HCEC 1CT (cell line): ENCODE results near the gene DDR1.
A peak's percentile ranks its signal among the peaks of the same experiment; 100 is the strongest.

ENCODE experiments used
- DNase-seq: peaks from one replicate; pipeline ENCODE4 v3.0.0-alpha.2; 2017

The DDR1 gene

DNA sequence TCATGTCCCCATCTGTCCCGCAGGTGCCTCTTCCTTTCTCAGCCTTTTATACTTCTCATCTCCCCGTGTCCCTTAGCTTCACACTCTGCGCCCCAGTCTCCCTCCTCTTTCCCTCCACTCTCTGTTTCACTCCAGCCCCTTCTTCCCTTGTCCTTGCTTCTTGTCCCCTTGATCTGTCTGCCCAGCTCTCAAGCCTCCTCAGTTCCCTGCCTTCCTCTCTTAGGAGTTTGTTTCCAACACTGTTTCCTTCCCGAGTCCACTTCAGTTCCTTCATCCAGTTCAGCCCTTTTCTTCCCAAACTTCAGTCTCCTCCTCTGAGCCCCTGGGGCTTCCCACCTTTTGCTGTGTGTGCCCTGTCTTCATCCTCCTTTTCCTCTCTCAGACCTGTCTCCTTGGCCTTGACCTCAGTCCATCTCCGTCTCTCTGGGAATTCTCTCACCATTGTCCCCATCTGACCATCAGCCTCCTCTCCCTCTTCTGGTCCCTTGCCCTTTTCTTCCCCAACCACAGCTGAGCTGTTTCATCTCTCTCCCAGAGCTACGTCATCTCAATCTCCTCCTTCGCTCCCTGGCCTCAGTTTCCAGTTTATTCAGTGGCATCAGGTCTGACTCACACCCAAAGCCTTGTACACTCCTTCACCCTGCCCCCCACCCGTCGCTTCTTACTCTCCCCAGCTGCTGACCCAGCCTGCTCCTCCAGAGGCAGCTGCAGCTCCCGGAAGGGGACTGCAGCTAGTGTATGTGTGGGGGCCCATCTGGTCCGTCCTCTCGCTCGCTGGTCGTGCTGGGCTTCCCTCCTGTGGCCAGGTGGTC, 2.7 kb upstream of the DDR1 start:
- peak; percentile 54 for DNase-seq

DNA sequence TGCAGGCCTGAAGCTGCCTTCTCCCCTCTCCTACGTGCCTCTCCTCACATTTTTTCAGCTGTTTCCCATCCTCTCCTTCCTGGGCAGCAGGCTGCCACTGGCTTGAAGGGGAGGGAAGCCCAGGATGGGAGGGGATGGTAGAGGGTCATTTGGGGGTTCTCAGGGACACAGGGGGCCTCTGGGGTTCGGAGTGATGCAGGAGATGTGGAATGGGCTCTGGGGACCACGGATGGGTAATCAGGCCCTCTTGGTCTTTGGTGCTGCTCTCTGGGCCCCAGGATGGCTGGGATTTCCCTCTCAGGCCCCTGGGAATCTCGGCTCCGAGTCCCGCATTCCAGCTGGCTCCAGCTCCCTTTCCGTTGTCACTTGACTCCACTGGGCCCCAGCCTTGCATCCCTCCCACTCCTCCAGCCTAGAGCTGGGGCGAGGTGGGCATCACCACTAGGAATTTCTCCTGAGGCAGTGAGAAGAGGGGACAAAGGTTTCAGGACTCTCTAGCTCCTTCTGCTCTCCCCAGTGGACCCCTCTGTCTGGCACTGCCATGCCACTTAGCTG, 2.0 kb upstream of the DDR1 start:
- DNase-seq, result no peak

DNA sequence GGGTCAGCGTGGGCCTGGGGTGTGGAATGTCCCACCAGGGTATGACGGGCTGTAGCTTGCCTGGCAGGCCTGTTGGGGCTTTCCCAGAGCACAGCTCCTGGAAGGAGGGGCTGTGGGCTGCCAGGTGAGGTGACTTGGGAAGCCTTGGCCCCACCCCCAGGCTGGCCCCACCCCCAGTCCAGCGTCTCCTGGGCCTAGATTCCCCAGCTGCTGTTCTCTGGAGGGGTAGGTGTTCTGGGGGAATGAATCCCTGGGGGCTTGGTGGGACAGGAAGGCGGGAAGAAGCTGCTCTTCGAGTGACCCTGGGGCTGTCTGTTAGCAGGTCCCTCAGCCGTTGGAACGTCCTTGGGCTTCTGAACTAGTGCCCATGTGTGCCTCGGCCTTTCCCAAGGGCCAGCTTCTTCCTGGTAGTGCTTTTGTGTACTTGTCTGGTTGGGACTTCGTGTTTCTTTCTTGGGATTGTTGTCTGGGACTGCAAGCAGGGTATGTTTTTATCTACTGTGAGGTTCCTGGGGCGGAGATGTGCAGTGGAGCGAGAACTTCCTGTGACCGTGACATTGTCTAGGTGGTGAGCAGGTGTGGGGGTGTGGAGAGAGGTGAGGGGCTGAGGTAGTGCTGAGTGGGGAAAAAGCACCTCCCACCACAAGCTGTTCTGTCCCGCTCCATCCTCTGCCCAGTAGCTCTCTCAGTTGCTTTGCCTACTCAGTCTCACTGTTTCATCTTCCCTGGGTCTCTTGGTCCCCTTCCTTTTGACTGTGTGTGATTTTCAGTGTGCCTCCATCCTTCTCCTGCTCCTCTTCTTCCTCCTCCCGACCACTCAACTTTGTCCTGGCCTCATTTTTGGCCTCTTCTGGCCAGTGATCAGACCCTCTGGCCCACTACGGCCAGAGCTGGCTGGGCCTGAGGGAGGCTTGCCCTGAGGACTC, 1.3 kb upstream of the DDR1 start:
- DNase-seq, result no peak

DNA sequence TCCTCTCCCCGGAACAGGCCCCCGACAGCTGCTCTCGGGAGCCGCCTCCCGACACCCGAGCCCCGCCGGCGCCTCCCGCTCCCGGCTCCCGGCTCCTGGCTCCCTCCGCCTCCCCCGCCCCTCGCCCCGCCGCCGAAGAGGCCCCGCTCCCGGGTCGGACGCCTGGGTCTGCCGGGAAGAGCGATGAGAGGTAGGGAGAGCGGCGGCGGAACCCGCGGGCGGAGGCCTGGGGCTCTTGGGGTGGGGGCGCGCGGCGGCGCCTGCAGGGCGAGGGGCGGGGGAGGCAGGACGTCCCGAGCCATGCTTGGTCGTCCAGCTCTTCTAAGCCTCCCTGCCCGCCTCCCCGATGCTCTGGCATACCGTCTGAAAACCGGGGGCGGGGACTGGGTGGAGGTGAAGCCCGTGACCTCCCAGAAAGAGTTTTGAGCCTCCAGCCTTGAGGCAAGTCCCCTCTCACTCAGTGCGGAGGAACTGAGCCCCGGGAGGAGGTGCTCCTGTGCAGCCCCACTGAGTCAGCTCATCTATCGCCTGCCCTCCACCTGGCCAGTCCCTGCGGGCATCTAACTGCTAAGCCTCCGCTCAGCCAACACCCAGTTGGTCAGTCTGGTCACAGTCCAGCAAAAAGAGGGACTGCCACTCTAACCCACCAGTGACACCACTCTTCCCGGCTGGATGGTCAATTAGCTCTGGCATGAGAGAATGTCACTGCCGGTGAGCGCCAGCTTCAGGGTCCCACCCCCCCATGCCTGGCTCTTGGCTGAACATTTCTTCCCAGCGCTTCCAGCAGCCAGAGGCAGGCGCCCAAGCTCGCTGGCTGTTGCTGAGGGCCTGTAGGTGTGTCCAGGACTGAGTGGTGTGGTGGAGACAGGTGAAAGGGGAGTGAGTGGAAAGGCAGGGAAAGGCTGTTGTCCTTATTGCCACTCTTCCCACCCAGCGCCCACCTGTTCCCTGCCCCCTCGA, 482 bp downstream of the DDR1 start:
- DNase-seq, result no peak

DNA sequence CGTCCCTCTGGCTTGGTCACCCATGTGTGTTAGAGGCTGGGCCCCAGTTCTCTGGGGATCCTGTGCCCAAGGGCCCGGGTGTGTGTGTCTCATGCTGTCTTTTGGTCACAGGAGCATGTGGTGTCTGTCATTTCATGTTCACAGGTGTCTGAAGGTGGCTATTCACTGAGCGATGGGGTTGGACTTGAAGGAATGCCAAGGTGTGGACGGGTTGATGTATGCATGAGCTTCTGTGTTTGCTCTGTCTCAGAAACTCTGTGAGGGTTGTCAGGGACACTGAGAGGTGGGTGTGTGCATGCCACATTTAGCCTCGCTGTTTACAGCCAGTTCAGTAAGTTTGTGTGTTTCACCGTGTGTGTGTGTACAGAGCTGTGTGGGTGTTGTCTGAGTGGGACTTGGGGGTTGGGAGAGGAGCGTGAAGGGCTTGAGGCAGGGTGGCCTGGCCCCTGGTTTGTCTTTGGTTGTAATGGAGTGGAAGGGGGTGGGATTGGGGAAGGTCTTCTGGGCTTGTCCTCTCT, 1.2 kb downstream of the DDR1 start:
- no peak for DNase-seq

DNA sequence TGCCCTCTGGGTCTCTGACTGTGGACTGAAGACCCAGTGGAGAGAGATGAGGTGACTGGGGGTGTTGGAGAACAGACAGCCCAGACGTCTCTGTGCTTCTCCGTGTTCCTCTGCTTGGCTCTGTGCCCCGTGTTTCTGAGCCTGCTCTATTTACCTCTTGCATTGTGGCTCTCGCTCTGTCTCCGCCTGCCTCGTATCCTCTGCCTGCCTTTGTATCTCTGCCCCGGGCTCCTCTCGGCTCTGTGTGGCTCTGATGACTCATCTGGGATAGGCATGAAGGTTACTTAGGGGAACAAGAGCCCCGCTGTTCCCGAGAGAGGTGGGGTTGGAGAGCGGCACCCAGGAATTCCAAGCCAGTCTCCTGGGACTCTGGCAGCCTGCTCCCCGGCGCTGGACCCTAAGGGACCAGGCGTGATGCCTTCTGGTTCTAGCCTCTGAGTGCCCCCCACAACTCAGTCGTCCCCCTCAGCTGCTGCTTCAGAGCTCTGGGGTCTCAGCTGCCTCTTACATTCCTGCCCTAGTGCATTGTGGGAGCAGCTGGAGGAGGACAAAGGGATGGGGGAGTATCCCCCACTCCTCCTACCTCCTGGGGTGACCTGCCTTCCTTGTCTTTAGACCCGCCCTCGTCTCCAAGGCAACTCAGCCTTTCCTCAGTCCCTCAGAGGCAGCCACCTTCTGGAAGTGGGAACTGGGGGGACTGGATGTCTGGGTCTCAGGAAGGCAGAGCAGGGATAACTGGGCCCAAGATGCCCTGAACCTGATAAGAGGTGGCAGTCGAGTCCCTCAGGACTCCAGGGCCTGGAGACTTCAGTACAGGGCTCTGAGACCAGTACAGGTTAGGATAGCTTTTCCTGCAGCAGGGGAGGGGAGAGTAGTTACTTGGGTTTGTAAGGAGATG, 1.9 kb downstream of the DDR1 start:
- peak; percentile 70 for DNase-seq

DNA sequence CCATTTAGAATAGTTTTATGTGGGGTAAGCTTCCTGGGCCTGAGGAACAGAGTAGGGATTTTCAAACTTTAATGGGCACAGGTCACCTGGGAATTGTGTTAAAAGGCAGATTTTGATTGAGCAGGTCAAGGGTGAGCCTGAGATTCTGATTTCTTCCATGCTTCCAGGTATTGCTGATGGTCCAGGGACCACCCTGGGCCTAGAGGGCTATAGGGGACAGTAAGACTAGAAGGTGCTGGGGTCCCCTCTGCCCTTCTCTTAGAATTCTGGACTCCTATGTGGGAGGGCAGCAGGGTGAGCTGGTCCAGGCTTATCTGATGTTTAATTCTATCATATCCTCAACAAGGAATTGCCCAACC, 2.6 kb downstream of the DDR1 start:
- no peak for DNase-seq

DNA sequence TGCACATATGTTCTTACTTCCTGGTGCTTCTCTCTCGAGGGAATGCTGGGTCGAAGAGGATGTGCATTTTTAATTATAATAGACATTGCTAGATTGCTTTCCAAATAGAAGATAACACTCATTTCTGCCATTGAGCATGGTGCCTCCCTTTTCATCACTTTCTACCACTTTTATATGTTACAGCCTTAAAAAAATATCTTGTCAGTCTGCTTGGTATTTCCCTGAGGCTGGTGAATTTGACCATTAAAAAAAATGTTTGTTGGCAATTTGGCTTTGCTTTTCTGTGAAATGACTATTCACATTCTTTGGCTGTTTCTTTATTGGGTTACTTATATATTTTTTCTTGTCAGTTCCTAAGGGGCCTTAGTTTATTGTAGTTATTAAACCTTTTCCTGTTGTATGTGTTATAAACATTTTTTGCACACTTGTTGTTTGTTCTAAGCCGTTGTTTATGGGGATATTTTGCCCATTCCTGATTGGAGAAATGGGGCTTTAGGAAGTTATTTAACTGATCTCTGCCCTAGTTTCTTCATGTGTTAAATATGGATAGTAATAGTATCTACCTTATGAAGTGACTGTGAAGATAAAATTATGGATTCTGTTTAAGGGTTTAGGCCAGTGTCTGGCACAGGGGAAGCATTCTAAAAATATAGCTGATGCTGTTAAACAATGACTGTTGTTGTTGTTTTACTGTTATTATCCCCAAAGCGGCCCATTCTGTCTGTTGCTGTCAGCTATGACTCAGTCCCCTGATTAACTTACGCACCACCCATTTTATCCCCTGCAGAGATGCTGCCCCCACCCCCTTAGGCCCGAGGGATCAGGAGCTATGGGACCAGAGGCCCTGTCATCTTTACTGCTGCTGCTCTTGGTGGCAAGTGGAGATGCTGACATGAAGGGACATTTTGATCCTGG, 3.8 kb downstream of the DDR1 start:
- DNase-seq, result peak; percentile 23

DNA sequence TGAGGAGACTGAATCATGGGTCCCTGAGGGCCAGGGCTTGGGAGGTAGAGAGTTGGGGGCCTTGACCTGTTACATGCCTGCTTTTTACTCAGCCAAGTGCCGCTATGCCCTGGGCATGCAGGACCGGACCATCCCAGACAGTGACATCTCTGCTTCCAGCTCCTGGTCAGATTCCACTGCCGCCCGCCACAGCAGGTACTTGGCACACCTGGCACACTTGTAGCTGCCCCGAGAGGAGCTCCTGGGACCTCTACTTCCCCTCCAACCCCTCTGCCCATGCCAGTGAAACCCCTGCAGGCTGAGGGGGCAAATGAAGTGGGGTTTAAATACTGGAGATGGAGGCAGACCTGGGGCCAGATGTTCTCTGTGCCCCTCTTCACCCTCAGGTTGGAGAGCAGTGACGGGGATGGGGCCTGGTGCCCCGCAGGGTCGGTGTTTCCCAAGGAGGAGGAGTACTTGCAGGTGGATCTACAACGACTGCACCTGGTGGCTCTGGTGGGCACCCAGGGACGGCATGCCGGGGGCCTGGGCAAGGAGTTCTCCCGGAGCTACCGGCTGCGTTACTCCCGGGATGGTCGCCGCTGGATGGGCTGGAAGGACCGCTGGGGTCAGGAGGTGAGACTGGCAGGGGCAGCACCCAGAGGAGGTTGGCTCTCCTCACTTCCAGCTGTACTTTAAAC, 4.6 kb downstream of the DDR1 start:
- no peak for DNase-seq

DNA sequence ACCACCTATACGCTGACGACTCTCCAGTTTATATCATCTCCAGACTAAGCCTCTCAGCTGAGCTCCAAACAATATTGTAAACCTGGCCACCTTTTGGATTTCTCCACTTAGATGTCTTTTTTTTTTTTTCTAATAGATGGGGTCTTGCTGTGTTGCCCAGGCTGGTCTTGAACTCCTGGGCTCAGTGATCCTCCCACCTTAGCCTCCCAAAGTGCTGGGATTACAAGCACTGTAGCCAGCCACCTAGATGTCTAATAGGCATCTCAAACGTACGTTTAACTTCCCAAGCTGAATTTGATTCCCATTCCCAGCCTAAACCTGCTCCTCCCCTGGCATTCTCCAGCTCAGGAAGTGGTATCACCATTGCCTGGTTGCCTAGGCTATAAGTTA, 5.2 kb downstream of the DDR1 start:
- no peak for DNase-seq

DNA sequence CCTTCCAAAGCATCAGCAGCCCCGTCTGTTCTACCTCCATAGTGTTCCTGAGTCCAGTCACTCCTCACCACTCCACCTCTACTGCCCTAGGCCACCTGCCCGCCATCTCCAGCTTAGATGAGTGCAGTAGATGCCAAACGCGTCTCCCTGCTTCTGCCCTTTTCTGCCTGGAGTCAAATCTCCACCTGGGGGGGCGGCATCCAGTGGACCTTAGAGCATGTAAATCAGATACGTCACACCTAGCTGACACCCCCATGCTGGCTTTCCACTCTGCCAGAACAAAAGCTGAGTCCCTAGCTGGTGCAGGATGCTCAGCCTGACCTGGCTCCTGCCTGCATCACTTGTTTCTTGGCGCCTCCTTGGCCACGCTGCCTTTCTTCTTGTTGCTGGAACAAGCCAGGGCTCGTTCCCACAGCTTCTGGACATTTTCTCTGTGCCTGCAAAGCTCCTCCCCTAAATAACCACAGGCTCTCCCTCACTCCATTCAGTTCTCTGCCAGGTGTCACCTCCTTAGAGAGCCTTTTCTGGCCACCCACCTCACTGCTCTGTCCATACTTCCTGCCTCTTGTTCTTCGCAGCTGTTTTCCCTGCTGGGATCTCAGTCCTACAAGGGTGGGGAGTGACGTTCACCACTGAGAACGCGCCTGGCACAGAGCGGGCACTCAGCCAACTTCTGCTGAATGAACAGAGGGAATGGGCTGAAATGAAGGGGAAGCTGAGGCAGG, 5.8 kb downstream of the DDR1 start:
- DNase-seq, result no peak

DNA sequence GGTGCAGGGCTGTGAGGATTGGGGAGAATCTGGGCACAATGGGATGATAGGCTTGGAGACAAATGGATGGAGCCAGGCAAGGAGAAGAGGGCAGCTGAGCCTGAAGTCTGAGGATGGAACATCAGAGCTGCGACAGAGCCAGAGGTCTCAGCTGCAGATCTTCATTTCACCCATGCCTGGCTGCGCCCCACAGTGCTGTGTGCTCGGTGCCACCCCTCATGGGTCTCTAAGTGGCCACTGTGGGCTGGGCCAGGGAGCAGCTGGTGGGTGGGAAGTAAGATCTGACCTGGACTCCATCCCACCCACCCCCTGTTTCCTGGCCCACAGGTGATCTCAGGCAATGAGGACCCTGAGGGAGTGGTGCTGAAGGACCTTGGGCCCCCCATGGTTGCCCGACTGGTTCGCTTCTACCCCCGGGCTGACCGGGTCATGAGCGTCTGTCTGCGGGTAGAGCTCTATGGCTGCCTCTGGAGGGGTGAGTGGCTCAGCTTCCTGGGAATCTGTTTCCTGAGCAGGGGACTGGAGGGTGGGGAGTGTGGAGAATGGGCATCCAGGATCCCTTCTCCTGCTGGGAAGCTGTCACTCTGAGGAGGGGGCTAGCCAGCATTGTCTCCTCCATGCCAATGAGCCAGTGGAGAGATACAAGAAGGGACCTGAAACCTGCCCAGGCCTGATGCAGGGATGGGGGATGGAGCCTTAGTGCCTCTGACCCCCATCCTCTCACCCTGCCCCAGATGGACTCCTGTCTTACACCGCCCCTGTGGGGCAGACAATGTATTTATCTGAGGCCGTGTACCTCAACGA, 6.5 kb downstream of the DDR1 start:
- no peak for DNase-seq

DNA sequence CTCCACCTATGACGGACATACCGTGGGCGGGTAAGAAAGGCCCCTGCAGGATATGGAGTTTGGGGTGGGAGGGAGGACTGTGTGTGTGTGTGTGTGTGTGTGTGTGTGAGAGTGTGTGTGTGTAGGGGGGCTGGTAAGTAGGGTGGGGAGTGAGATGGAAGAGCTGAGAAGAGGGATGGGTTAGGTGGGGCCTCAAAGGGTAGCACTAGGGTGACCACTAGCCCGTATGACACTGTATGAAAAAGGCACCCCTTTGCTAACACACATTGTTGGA, 7.1 kb downstream of the DDR1 start:
- DNase-seq, result no peak

DNA sequence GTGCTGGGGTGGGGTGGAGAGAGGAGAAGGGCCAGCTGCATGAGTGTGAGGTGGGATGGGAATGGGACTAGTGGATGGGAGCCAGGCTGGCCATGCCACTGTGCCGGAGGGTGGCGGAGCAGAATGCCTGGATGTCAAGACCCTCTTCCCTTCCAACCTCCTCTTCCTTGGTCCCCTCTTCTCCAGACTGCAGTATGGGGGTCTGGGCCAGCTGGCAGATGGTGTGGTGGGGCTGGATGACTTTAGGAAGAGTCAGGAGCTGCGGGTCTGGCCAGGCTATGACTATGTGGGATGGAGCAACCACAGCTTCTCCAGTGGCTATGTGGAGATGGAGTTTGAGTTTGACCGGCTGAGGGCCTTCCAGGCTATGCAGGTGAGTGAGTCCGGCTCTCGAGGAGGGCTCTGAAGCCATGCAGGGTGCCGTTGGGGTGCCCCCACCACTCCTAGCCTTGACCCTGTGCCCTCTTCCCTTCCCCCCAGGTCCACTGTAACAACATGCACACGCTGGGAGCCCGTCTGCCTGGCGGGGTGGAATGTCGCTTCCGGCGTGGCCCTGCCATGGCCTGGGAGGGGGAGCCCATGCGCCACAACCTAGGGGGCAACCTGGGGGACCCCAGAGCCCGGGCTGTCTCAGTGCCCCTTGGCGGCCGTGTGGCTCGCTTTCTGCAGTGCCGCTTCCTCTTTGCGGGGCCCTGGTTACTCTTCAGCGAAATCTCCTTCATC, 7.7 kb downstream of the DDR1 start:
- no peak for DNase-seq

DNA sequence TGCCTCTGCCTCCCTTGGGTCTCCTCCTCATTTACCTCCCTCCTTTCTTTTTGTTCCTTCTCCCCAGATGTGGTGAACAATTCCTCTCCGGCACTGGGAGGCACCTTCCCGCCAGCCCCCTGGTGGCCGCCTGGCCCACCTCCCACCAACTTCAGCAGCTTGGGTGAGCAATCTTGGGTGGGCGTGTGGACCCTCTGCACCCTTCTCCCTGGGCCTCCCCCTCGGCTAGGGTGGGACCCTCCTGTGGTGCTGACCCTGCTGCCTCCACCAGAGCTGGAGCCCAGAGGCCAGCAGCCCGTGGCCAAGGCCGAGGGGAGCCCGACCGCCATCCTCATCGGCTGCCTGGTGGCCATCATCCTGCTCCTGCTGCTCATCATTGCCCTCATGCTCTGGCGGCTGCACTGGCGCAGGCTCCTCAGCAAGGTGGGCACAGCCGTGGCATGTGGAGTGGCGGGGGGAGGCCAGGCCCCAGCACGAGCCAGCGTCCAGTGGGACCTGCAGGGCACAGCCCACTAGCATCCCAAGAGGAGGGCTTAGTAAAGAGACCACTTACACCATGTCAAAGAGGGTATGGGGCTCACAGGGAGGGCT, 8.8 kb downstream of the DDR1 start:
- DNase-seq, result no peak

DNA sequence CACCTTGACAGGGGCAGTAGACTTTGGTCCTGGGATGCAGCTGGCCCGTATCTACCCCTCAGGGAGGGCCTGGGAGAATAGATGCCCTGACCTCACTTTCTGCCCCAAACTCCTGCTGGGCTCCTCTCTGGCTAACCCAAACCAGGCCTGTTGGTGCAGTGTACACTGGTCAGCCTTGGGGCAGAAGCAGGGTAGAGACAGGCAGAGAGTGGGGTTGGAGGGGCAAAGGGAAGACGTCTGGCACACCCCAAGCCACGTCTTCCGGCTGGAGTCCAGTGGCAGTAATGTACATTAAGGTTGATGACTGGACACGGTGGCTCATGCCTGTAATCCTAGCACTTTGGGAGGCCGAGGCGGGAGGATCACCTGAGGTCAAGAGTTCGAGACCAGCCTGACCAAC, 9.3 kb downstream of the DDR1 start:
- DNase-seq, result no peak

DNA sequence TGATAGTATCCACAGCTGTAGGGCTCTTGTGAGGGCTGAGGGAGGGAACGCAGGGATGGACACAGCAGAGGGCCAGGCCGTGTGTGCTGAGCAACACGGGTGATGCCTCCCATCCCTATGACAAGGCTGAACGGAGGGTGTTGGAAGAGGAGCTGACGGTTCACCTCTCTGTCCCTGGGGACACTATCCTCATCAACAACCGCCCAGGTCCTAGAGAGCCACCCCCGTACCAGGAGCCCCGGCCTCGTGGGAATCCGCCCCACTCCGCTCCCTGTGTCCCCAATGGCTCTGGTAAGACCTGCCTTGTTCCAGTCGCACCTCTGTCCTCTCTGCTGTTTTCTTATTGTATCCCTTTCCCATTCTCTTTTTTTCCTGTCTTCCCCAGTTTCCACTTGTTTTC, 10.1 kb downstream of the DDR1 start:
- DNase-seq, result no peak
